HG03460 (cell line): ENCODE results near the gene EFNA2.
A peak's percentile ranks its signal among the peaks of the same experiment; 100 is the strongest.

Source experiments
- ATAC-seq: cut with Tn5 transposase; IDR thresholded peaks from one replicate; pipeline ENCODE4 v1.9.1; 2021; ENCODE audit not compliant: unreplicated experiment

EFNA2 gene

GRCh38 chr19:1271528-1272422 lies 13.9 kb upstream of the EFNA2 start:
- ATAC-seq = no peak

- no peak for ATAC-seq
These were observed 13.0 kb upstream of the EFNA2 start for GRCh38 chr19:1272423-1273262.

GRCh38 chr19:1273263-1274041 lies 12.2 kb upstream of the EFNA2 start:
- no peak for ATAC-seq

DNA sequence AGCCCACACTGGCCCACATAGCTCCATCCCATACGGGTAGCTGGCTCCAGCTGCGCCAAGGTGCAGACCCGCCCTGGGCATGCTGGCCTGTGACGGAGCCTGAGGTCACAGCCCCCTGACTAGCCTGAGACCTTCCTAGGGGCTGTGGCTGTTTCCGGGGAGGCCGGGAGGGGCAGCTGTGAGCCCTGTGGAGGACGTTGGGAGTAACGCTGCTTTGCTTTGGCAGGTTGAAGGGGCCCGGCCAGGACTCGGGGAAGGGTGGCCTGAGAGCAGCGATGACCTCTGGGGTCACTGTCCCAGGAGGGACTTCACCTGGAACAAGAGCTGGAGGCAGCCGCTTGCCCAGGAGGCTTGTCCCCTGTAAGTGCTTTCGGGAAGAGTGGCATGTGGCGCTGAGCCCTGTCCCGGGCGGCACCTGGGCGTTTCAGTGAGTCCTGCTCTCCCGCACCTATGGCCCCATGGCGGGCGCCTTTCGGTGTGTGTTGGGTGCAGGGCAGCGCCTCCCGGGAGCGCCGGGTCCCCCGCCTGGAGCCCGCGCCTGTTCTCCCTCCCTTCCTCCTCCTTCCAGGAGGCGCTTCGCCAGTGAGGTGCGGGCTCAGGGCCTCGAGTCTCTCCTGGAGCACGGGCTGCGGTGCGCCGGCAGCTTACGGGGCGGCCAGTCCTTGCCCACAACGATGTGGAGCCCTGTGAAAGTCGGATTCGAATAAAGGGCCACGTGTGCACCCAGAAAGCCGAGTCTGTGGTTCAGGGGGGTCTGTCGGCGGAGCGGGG lies 11.4 kb upstream of the EFNA2 start:
- ATAC-seq = no peak

GRCh38 chr19:1274852-1275259 lies 10.8 kb upstream of the EFNA2 start:
- ATAC-seq = no peak

- ATAC-seq = peak; percentile 63
These were observed 10.3 kb upstream of the EFNA2 start, which contains the start of gene FAM174C for GRCh38 chr19:1275260-1275975. FAM174C (plus strand) TSS chr19:1275530; CDS start chr19:1275550, 20 bp downstream.

DNA sequence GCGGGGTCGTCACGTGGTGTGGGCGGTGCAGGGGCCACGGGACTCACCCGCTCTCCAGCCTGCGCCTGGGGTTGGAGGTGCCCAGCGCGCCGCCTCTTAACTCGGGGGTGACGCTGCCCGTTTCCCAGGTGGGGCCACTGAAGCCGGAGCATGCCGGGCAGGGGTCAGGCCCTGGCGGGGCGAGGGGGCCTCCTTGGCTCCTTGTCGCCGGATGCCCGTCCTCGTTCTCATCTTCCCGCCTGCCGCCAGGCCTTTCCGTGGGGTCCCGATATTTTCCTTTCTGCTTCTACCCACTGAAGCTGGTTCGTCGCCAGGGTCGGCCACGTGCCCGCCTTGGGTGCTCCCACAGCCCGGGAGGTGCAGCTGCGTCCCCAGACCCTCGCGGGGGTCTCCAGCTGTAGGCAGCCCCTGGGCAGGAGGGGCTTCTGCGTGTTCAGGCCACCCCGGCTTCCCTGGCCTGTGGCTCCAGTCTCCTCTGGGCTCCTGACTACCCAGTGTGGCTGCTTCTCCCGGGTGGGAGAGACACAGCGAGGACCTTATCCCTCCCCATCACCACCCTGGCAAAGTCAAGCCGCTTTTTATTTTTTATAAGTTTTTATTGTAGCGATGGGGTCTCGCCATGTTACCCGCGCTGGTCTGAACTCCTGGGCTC lies 9.6 kb upstream of the EFNA2 start:
- ATAC-seq = no peak

DNA sequence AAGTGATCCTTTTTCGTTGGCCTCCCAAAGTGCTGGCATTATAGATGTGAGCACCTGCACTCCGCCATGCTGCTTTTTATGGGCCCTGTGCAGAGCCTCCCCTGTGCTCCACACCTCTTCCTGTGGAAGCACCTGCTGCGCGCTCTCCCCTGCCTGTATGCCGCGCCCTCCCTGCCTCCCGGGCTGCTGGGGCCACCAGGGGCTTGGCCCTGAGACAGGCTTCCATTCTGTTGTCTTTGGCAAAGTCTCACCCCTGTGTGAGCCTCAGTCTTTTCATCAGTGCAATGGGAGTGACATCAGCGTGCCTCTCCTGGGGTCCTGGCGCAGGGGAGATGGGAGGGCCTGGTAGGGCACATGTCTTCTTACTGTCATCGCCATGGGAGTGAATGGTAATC lies 9.0 kb upstream of the EFNA2 start:
- no peak for ATAC-seq

DNA sequence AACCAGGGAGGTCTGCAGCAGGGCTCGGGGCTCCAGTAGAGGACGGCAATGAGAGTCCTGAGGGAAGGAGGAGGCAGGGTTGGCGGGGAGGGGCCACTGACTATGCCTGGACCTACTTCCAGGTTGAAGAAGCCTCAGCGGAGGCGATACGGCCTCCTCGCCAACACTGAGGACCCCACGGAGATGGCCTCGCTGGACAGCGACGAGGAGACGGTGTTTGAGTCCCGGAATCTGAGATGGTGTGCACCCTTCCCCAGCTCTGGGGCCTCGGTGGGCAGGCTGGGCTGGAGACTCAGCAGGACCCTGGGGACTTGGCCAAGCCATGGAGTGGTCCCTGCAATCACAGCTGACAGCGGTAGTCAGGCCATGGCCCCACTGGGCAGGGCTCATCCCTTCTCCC lies 8.6 kb upstream of the EFNA2 start:
- ATAC-seq = no peak

GRCh38 chr19:1278074-1278473 lies 7.6 kb upstream of the EFNA2 start:
- ATAC-seq = no peak

GRCh38 chr19:1278713-1279660 lies 6.7 kb upstream of the EFNA2 start:
- ATAC-seq = no peak

GRCh38 chr19:1279782-1280341 lies 5.8 kb upstream of the EFNA2 start:
- no peak for ATAC-seq

- no peak for ATAC-seq
These were observed 4.8 kb upstream of the EFNA2 start for GRCh38 chr19:1280636-1281568.

GRCh38 chr19:1281569-1282287 lies 3.9 kb upstream of the EFNA2 start:
- ATAC-seq = no peak

GRCh38 chr19:1282588-1283206 lies 3.0 kb upstream of the EFNA2 start:
- ATAC-seq = no peak
